HL-60/S4 treated with retinoic acid at 250 ng/mL for 4 days and 3 days (cell line): ENCODE results near the gene SFXN5.
"Not testable (repeated sequence)": the region's sequence is repeated elsewhere in the genome, so short reads cannot be mapped to it uniquely, and the experiment has no call there.

Experiments used
- in situ Hi-C: fragments of 300-500 bp; cut with MboI; formaldehyde crosslinking; loops from 2 replicates; pipeline ENCODE4 v1.7.0; 2022; ENCODE audit warnings: low sequenced_read_pairs

SFXN5 gene

DNA sequence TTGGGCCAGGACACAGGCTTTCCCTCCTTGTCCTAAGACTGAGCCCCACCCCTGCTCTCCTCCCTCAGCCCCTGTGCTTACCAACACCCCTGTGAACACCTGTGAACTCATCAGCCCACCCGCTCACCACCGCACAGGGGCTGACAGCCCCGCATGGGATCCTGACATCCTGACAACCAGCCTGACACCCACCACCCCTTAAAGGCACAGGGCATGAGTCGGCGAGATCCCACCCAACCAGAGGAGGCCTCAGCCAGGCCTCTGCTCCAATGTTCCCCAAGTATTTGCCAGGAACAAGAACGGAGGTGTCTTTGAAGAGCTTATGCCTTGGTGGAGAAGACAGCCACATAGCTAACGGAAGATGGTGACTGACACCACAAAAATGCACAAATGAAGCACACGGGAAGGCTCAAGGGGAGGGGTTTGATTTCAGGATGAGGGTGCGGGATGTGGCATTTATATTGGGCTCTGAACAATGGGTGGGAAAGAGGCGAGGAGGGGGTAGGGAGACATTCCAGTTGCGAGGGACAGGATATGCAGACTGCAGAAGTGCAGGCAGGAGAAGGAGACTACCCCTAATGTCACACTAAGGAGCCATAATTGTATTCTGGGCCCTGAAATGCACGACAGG lies 30.2 kb upstream of the SFXN5 start:
- in situ Hi-C loops, result no loop called here

DNA sequence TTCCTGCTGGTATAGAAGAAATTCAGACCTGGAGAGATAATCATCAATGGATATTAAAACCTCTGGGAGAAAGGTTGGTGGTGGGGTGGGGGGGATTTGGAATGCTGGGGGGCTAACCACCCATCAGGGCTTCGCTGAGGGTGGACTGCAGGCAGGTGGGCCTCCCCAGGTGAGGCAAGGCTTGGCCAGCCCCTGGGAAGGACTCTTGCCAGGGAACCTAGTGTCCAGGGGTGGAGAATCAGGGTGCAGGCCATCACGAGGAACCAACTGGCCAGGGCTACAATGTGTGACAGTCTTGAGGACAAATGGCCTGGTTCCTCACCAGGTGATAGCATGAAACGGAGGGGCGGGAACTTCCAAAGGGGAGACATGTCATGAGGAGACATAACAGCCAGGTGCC lies 29.4 kb upstream of the SFXN5 start:
- in situ Hi-C loops, result no loop called here

DNA sequence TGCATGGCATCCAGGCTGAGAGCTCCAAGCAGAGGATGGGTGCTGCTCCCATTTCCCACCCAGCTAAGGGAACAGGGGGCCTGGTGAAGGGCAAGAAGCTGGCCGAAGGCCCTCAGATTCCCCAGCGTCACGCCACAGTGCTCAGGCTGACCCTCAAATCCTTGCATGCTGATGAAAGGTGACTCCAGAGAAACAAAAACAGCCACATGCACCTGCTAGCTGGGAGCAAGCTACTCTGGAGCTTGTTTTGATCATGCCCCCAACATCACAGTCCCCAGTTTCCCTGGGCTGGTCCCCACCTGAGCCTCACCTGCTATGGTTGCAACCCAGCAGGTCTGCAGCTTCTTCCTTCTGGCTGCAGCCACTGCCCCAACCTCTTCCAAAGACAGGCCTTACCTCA lies 28.0 kb upstream of the SFXN5 start:
- in situ Hi-C loops, result no loop called here

DNA sequence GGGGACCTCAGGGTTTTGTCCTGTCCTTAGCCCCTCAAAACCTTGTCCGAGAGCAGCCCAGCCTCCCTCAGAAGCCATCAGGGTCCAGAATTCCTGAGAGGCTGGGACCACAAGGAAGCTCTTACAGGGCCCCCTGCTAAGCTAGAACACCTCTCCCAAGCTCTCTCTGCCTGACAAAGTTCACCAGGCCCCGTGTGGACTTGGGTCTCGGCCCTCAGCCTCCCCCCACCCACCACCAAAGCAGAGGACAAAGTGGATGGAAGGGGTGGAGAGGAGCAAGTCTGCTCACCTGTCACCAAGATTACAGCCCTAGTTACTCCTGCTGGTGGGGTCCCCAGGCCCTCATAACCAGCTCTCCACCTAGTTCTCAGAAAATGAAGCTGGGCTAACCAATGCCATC lies 24.4 kb upstream of the SFXN5 start:
- in situ Hi-C loops, result no loop called here

DNA sequence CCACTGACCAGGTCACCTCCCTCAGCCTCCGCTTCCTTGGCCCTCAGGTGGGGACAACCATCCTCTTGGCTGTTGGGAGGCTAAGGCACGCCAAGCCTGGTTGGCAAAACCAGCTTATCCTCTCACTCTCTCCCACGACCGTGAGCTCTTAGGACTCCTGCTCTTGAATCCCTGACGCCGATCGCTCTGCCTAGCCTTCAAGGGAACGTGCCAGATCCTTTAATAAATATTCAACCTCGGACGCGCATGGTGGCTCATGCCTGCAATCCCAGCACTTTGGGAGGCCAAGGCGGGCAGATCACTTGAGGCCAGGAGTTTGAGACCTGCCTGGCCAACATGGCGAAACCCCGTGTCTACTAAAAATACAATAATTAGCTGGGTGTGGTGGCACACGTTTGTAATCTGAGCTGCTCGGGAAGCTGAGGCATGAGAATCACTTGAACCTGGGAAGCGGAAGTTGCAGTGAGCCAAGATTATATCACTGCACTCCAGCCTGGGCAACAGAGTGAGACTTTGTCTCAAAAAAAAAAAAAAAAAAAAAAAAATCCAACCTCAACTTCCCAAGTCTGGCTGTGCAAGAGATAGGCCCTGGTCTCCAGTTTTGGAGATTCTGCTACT lies 22.2 kb upstream of the SFXN5 start:
- in situ Hi-C loops, result not testable (repeated sequence)

DNA sequence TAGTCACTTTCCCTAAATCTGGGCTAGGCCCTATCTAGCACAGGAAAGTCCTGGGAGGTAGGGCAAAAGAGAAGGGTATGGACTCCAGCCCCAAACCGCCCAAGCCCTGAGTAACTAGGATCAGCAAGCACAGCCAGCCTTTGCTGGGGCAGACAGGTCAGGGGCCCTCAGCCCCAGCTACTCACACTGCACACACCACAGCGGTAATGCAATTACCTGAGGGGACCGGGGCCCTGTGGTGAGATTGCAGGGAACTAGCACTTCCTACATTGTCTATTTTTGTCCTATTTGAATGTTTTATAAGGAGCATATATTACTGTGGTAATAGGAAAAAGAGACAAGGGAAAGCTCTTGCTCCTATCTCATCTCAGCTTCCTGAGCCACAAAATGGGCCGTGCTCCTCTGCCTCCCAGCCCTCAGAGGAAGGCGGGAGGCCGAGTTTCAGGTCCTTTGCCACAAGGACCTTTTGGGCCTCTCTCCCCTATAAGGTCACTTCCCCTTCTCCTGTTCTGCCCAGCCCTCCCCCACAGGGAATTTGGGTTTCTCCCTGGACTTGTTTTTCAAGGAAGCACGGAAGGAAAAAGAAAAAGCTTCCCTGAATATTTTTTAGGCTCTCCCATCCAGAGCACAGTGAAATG lies 20.8 kb upstream of the SFXN5 start:
- in situ Hi-C loops, result no loop called here

DNA sequence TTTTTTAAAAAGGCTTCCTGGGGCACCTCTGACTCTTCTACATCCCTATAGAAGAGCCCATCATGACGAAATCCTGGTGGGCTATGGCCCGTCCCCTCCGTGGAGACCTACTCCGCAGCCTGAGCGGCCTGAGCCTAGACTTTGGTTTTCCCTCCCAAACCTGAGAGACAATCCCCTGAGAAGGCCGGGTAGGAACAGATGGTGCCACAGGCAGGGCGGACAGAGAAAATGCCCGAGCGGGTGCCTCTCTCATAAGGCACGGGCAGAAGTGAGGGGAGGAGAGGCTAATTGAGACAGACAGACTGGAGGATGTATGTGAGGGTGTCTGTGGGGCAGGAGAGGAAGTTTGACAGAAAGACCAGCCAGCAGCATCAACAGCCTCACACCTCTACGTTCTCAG lies 20.2 kb upstream of the SFXN5 start:
- in situ Hi-C loops, result no loop called here

DNA sequence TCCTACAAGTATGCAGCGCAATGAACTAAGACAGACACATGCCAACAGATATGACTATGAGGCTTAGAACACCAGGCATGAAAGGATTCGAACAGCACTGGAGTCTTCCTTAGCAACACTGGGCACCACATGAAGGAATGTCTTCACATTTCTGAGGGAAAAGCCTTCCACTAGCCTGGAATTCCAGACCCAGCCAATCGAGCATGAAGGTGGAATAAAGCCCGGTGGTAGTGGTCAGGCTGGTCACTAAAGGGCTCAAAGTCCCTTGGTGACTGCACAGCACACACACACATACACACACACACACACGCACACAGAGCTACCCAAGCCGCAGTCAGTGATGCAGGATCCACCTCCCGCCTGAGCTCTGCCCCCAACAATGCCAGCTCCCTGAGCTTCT lies 19.7 kb upstream of the SFXN5 start:
- in situ Hi-C loops, result no loop called here

DNA sequence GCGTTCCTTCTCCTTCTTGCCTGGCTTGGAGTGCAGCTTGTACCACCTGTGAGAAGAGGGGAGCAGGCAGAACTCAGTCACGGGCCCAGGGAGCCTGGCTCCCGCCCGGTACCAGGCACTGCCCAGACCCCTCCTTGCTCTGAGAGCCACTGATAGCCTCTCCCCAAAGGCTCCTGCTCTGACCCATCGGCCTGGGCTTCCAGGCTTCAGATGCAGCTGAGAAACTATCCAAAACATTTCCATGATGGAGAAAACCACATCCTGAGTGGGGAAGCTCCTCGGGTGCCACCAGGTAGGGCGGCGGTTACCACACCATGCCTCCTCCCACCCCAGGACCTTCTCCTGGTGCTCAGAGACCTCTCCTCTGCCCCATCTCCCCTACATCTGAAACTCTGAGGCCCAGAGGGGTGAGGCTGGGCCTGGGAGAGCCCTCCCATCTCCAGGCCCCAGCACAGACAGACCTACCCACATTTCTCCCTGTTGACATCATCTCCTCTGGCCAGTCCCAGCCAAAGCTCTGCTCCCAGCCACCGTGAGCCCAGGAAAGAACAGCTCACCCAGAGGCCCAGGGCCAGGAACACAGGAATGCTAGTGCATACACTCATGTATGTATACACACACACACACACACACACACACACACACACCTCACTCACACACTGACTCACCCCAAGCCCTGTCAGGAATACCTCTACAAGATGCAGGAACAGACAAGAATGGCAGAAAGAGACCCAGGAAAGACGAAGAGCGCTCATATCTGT lies 17.9 kb upstream of the SFXN5 start:
- in situ Hi-C loops, result no loop called here

DNA sequence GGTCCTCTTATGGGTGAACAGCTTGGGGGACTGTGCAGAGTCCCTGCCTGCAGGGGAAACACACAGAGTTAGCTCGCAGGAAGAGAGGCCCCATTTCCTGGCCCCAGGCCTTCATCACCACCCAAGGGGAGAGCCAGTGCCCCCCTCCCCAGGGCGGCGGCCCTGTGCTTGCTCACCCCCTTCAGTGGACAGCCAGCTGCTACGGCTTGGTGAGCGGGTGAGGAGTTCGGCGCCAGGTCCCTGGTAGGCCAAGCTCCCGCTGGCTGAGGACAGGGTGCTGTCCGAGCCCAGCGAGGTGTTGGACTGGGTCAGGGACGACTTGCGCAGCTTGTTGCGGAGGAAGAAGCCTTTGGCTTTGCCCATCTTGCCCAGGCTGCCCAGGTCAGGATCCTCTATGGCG lies 17.2 kb upstream of the SFXN5 start:
- in situ Hi-C loops, result no loop called here

DNA sequence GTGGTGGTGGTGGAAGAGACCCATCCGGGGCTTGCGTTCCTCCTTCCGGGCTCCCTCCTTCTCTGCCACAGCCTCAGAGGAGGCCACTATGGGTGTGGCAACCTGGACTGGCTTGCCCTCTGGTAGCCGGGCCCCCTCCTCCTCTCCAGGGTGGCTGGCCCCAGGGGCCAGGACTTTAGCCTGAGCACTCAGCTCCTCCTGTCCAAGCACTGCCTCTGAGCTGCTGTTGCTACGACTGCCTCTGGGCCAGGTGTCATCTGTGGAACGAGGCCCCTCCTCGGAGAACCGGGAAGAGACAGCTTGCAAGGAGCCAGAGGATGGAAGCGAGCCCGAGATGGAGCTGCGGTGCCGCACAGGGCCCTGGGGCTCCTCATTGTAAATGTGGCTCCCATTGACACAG lies 16.7 kb upstream of the SFXN5 start:
- in situ Hi-C loops, result no loop called here

DNA sequence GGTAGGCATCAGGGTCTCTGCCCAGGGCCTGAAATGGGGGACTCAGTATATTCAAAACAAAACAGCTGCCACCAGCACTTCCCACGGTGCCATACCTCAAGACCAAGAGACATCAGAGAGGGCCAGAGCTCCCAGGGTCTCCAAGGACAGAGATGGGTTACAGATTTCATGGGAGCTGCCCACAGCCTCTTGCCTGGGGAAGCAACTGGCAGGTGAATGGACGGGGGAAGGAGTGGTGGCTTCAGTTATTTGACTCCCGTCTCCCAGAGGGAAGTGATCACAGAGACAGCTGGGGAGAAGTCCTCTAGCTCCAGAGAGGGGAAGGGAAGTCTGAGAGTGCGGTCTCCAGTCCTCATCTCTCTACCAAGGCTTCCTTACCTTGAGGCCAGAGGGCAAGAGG lies 15.8 kb upstream of the SFXN5 start:
- in situ Hi-C loops, result no loop called here

DNA sequence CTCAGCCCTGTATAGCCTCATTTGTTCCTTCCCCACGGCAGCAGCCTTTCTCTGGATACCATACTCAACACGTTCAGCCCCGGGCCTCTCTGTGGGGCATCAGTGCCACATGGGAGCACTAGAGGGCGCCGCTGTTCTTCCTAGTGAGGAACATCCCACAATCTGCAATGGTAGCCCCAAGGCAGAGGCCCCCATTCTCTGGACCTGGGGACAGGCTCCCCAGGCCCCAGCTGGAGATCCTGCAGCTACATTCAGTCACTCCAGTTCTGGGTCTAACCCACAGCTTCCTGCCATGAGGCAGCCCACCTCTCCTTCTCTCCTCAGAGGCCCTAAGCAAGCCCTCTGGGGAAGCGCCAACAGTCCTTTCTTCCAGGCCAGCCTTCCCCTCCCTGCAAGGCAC lies 14.2 kb upstream of the SFXN5 start:
- in situ Hi-C loops, result no loop called here

DNA sequence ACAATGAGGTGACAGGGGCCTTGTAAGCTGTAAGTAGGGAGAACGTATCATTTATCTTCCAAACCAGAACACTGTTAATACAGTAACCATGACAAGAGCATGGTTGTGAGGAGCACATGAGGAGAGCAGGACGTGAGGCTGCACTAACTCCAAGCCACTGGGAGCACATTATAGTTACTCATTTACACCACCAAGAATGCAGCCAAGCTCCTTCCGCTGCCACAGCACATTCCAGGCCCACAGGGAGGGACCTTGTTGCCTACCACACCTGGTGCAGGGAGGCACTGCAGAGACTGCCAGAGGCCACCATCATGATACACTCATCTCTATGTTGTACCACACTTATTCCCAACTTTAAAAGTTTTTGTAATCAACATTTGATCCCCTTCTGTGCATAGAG lies 13.5 kb upstream of the SFXN5 start:
- in situ Hi-C loops, result no loop called here

DNA sequence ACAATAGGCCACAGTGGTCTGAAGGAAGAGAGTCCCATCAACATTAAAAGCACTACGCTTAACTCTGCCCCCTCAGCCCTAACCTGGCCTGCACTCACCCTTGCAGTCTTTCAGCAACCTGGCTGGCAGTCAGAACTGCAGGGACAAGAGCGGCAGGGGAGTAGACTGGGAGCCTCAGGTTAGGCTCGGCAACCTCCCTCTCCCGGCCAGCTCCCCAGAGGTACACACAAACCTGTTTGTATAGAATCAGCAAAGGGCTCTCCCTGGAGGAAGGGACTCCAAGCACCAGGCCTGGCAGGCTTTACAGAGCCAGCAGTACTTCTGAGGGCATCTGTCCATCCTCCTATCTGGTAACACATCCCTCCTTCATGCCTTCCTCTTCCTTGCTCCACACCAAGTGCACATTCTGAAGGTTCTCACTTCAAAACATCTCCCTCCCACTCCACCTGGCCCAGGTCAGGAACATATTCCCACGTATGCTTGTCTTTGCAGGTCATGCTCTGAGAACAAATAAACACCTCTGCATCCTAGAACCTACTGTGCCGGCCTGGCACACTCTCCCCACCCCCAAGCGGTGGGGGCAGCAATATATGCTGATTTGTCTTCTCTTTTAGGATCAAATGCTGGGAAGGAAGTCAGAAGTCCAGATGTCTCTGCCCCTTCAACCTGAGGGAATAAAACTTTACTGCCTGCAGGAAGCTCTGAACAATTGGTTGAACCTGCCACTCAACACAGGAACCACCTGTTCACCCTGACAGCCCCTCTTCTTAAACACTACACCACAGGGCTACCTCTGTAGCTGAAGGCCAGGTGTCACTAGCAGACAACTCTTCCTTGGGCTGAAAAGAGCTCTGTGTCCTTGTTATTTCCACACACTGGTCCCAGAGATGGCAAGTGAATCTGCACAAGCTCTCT lies 12.6 kb upstream of the SFXN5 start:
- in situ Hi-C loops, result no loop called here

DNA sequence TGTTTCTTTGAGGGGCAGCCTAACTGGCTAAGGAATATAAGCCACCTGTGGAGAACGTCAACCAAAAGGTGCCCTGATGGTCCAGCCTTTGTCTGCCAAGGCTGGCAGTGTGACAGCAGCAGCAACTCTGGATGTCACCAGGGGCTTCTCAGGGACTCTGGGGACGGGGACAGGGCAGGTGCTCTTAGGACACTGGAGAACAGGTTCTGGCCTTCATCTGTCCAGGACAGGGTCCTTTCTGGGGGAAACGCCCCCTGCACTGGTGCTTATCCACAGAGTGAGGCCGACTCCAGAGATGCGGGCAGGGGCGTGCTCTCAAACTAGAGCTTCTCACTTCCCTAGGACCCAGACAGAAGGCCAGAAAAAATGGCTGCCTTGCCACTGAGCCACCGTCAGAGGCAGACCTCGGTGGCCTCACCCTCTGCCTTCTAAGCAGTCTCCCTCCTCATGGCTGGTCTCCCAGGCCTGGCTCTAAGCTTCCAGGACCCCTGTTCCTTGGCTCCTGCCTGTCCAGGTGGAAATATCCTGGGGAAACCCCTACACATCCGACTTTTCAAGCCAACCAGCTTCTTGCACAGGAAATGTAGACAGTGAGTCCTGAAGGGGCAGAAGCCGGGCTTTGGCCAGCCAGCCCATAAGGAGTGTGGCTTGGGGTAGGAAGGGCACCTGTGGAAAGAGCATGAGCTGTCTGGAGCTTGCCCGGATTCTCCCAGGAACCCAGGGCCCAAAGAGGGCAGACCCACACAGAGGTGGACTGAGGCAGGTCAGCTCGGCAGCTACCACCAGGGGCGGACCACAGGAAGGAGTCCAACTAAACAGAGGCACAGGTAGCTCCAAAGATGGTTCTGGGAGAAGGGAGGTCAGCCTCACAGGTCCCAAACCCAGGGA lies 11.3 kb upstream of the SFXN5 start:
- in situ Hi-C loops, result no loop called here

DNA sequence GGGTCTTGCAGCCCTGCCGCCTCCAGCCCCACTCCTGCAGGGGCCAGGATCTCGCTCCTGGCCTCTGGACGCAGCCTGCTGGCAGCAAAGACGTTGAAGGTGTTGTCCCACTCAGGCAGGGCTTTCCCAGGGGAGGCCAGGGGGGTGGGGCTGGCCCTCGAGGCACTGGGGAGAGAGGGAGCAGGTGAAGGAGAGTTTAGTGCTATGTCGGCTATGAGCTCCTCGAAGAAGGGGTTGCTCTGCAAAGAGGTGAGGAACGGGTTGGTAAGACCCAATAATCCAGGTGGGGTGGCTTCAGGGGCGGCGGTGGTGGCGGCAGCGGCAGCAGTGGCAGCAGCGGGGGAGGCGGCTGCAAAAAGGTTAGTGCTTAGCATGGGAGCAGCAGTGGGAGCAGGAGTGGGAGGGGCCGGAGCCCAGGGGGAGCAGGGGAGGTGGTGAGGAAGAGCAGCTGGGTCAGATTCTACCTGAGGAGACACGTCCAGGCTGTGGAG lies 9.7 kb upstream of the SFXN5 start:
- in situ Hi-C loops, result no loop called here

DNA sequence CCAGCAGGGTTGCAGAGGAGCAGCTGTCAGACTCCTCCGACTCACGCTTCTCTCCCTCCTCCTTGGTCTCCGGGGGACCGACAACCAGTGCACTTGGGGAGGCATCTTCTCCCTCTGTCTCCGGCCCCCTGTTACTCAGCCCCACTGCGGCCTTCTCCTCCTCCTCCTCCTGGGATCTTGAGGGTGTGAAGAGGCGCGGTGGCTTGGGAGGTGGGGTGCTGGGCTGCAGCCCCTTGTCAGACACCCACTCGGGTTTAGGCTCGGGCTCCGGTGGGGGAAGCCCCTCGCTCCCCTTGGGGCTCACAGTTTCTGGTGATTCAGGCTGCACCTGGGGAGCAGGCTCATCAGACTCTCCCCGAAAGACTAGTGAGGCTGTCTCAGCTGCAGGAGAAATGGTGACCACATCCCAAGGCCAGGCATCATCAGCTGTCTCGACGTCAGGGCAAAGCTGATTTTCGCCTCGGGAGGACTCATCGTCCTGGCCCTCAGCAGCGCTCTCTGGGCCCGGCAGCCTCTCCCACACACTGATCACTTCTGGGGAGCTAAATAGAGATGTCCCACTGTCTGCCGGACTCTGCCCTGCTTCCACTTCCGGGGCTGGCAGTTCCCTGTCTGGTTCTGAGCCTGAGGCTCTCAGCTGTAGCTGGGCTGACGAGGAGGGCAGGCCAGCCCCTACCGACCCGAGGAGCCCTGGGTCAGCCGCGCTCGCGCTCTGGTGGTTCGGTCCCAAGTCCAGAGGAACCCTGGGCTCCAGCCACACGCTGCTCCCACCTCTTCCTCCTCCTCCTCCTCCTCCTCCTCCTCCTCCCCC lies 9.0 kb upstream of the SFXN5 start:
- in situ Hi-C loops, result no loop called here

DNA sequence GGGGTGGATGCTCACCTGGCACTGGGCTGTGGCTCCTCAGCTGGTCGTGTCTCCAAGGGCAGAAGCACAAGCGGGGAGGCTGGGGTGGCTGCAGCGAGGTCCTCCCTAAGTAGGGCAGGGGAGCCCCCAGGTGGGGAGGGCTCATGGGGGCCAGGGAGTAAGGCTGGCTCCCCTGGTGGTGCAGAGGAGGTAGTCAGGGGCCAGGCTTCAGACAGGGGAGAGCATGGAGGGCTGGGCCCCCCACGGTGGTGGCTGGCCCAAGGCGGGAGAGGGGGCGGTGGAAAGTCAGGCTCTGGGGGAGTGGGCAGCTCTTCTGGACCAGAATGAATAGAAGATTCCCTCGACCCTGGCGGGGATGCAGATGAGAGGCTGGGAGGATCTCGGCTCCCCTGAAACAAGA lies 8.1 kb upstream of the SFXN5 start:
- in situ Hi-C loops, result no loop called here
